ENCODE measurements around the gene PLEKHN1. TPM values are rescaled to one million over a fixed set of nuclear protein-coding genes. Genes with fewer than 3 reads are reported as not detected.
A peak's percentile ranks its signal among the peaks of the same experiment; 100 is the strongest.
"Not testable (repeated sequence)": the region's sequence is repeated elsewhere in the genome, so short reads cannot be mapped to it uniquely, and the experiment has no call there.

PLEKHN1 gene
- total RNA-seq, 1 experiment from 2014 or later, result 0.11 TPM

DNA sequence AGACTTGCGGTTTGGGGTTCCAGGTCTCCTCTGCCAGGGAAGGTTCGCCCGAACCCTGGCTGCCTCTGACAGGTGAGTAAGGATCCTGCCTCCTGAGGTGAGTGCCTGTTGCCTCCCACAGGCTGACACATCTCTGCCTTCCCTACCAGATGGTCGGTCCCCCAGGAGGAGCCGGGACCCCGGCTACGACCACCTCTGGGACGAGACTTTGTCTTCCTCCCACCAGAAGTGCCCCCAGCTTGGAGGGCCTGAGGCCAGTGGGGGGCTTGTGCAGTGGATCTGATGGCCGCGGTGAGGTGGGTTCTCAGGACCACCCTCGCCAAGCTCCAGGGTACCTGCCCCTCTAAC lies 8.0 kb downstream of the PLEKHN1 start:
- DNase-seq (ENCODE audit: low read depth), result no peak

DNA sequence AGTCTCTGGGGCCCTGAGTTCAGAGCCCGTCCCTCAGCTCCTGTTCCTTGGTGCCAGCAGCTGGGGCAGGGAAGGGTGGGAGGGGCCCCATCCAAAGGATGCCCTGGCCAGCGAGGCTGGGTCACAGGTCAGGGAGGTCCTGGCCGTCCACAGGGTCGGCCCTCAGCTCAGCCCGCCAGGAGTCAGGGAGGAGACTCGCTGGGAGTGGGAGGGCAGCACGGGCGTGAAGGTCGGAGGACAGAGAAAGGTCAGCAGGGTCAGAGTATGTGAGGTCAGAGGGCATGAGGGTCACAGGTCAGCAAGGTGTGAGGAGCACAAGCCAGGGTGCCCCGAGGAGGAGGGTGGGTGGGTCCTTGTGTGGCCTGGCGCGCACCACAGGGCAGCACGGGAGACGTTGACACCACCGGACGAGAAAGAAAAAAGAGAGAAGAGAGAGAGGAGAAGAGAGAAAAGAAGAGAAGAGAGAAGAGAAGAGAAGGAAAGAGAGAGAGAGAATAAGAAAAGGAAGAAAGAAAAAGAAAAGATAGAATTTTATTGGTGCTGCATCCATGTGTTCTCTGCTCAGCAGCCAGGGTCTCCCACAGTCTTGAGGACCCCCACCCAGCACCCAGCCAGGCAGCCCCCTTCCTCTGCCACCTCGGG lies 8.5 kb downstream of the PLEKHN1 start:
- no peak for DNase-seq (ENCODE audit: low read depth)

DNA sequence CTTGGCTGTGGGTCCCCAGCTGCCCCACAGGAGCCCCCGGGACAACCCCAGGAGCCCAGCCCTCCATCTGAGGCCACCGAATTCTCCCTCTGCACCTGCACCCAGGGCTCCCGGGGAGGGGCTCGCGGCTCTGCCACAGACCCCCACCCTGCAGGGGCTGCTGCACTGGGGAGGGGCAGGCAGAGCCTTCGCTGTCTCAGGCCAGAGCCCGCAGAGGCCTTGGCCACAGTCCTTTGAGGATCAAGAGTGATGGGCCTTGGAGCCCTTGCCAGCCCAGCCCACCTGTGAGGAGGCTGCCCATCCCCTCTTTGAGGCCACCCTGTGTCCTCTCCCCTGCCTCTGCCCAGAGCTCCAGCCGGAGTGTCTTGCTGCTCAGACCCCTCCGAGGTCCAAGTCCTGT lies 9.1 kb downstream of the PLEKHN1 start:
- DNase-seq (ENCODE audit: low read depth), result no peak

- peak; percentile 88 for DNase-seq (ENCODE audit: low read depth)
Observed at GRCh38 chr1:975896-976683, 9.8 kb downstream of the PLEKHN1 start.

- DNase-seq (ENCODE audit: low read depth), result not testable (repeated sequence)
Observed at GRCh38 chr1:976791-977190, 10.5 kb downstream of the PLEKHN1 start.

GRCh38 chr1:978069-978834 lies 12.0 kb downstream of the PLEKHN1 start:
- DNase-seq (ENCODE audit: low read depth), result no peak

GRCh38 chr1:978835-979743 lies 12.8 kb downstream of the PLEKHN1 start:
- DNase-seq (ENCODE audit: low read depth), result no peak

- no peak for DNase-seq (ENCODE audit: low read depth)
Observed at GRCh38 chr1:979744-980072, 13.4 kb downstream of the PLEKHN1 start.

GRCh38 chr1:980137-980571 lies 13.9 kb downstream of the PLEKHN1 start:
- DNase-seq (ENCODE audit: low read depth), result no peak

- DNase-seq (ENCODE audit: low read depth), result no peak
Observed at GRCh38 chr1:980602-981395, 14.5 kb downstream of the PLEKHN1 start.

DNA sequence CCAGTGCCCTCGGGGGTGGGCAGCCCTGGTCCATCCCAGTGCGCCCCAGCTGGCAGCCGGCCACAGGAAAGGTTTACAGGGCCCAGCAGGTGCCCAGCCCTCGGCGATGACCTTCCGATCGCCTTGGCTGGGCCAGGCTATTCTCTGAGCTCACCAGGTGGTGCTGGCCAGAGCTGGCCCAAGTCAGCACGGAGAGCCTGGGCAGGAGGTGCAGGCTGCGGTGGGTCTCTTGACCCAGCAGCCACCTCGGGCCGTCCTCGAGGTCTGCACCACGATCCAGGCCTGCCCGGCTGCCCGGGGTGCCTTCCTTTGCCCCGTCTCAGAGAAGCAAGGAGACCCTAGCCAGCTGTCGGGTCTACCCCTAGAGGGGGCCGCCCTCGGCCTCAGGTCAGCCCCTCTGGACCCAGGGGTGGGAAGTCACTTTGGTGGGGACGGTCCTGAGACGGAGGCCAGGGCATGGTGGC lies 15.2 kb downstream of the PLEKHN1 start:
- DNase-seq (ENCODE audit: low read depth), result no peak

GRCh38 chr1:981955-982558 lies 15.8 kb downstream of the PLEKHN1 start, which contains the start of gene PERM1:
PERM1 (minus strand) TSS chr1:982093; CDS start chr1:981029, 1,064 bp downstream.
- DNase-seq (ENCODE audit: low read depth), result no peak

DNA sequence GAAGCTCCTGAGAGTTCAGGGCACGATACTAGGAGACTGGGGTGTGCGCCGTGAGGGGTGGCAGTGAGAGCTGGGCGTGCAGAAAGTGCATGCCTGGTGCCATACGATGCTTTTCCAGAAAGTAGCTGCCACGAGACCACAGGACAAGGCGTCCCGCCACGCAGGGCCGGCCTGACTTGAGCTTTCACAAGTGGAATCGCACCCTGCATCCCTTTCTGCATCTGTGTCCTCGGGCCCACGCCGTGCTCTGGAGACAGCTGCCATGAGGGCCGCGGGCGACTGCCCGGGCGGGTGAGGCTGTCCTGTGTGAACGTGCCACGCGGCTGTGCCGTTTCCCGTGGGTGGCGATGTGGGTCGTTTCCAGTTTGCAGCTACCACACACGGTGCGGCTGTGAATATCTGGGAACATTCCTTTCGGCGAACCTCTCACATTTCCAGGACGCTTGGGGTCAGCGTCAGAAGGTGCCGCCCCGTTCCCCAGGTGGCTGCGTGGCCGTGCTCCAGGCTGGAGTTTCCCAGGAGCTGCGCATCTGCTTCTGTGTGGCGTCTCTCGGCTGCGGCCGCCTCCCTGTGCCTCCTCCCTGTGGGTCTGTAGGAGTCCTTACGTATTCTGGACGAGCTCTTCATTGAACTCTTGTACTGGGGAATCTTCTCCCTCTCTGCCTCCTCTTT lies 16.6 kb downstream of the PLEKHN1 start:
- DNase-seq (ENCODE audit: low read depth), result peak; percentile 35

GRCh38 chr1:983798-984475 lies 17.7 kb downstream of the PLEKHN1 start:
- peak; percentile 54 for DNase-seq (ENCODE audit: low read depth)

- no peak for DNase-seq (ENCODE audit: low read depth)
Observed at GRCh38 chr1:984476-984814, 18.2 kb downstream of the PLEKHN1 start.

DNA sequence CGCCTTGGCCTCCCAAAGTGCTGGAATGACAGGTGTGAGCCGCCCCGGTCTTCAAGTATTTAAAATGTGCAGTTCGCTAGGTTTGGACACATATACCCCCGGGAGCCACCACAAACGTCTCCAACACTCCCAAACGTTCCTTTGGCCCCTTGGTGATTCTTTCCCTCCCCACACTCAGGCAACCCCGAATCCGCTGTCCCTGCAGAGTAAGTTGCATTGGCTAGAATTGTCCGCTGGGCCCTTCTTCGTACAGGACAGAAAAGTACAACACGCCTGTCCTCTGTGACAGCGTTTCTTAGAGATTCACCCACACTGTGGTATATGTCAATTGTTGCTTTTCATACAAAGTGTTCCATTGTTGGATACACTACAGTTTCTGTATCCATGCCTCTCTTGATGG lies 18.8 kb downstream of the PLEKHN1 start:
- no peak for DNase-seq (ENCODE audit: low read depth)

DNA sequence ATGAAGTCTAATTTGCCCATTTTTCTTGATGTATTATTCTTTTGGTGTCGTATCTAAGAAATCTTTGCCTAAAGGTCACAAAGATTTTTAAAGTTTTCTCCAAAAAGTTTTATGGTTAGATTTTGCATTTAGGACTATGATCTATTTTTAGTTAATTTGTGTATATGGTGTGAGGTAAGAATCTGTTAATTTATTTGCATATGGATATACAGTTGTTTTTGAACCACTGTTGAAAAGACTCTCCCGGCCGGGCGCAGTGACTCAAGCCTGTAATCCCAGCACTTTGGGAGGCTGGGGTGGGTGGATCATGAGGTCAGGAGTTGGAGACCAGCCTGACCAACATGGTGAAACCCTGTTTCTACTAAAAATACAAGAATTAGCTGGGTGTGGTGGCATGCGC lies 21.8 kb downstream of the PLEKHN1 start:
- DNase-seq (ENCODE audit: low read depth), result not testable (repeated sequence)

DNA sequence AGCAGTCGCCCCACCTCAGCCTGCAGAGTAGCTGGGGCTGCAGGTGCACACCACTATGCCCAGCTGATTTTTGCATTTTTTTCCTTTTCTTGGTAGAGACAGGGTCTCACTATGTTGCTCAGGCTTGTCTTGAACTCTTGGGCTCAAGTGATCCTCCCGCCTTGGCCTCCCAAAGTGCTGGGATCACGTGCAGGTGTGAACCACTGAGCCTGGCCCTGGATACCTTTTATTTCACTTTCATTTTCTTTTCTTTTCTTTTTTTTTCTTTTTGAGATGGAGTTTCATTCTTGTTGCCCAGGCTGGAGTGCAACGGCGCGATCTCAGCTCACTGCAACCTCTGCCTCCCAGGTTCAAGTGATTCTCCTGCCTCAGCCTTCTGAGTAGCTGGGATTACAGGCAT lies 25.0 kb downstream of the PLEKHN1 start:
- not testable (repeated sequence) for DNase-seq (ENCODE audit: low read depth)

DNA sequence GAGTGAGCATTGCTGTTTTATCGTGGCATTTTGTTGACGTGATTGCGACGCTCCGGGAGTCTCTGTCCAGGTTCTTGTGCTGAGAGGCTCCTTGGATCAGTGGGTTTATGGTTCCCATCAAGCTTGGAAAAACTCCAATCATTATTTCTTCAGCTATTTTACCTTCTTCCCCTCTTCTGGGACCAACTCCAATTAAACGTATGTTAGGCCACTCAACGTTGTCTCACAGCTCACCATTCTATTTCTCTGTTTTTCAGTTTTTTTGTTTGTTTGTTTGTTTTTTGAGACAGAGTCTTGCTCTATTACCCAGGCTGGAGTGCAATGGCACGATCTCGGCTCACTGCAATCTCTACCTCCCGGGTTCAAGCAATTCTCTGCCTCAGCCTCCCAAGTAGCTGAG lies 25.6 kb downstream of the PLEKHN1 start:
- DNase-seq (ENCODE audit: low read depth), result no peak

Measured in Daoy (cell line).